Effector memory CD4-positive, alpha-beta T cell (primary cell): Measurements from ENCODE around the gene KAT8.

ENCODE experiments used
- DNase-seq, 3 donors: peaks; one replicate each; pipeline ENCODE4 v3.0.0-alpha.2; 2020
- H3K27ac ChIP-seq: 2 replicates; pipeline ENCODE4 v1.7.0; 2013; ENCODE audit warnings: mild to moderate bottlenecking, low read length, moderate library complexity; ENCODE audit not compliant: insufficient read depth, poor library complexity, severe bottlenecking
- H3K27me3 ChIP-seq: replicated peaks from 2 replicates; pipeline ENCODE4 v1.7.0; 2013; ENCODE audit warnings: mild to moderate bottlenecking, low read length; ENCODE audit not compliant: insufficient read depth, control insufficient read depth, poor library complexity, severe bottlenecking
- H3K36me3 ChIP-seq: 2 replicates; pipeline ENCODE4 v1.7.0; 2013; ENCODE audit warnings: mild to moderate bottlenecking, low read length, moderate library complexity; ENCODE audit not compliant: control insufficient read depth, insufficient read depth
- H3K4me1 ChIP-seq: 2 replicates; pipeline ENCODE4 v1.7.0; 2013; ENCODE audit warnings: low read length, mild to moderate bottlenecking; ENCODE audit not compliant: control insufficient read depth, insufficient read depth, poor library complexity, severe bottlenecking
- H3K4me3 ChIP-seq: 2 replicates; pipeline ENCODE4 v1.7.0; 2013; ENCODE audit warnings: low read length, low read depth, mild to moderate bottlenecking; ENCODE audit not compliant: insufficient read depth, poor library complexity, severe bottlenecking
- H3K9me3 ChIP-seq: 2 replicates; pipeline ENCODE4 v1.7.0; 2013; ENCODE audit warnings: mild to moderate bottlenecking, low read length, moderate library complexity; ENCODE audit not compliant: control insufficient read depth

Gene KAT8

DNA sequence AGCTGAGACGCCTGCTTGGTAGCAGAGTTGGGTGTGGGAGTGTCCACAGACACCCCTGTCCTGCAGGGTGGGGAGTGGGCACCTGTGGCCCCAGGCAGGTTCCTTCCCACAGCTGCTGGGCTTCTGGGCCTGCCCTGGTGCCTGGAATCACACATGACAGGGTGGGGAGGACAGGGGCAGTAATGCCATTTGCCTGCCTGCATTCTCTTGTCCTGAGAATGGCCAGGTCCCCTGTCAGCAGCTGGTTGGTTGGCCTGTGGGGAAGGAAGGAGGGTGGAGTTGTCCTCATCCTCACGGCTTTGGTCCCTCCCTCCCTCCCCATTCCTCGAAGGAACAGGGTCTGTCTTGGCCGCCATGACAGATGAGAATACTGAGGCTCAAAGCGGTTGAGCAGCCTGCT is 33.9 kb upstream of the KAT8 start:
- Histone ChIP-seq H3K27me3 (no peaks in the 10 kb centered on the region), H3K4me1 (no peaks in the 10 kb centered on the region), H3K36me3 (peaks cover 38% of the 10 kb centered on the region), H3K9me3 (no peaks in the 10 kb centered on the region), H3K27ac (no peak overlapping the region), H3K4me3 (no peak overlapping the region)
- no peak for DNase-seq

GRCh38 chr16:31083981-31084380 is 33.5 kb upstream of the KAT8 start:
- Histone ChIP-seq H3K4me1 (no peaks in the 10 kb centered on the region), H3K27ac (no peak overlapping the region), H3K36me3 (peaks cover 34% of the 10 kb centered on the region)

GRCh38 chr16:31084584-31085302 is 32.7 kb upstream of the KAT8 start:
- Histone ChIP-seq H3K4me1 (no peaks in the 10 kb centered on the region), H3K27ac (no peak overlapping the region), H3K4me3 (no peak overlapping the region), H3K36me3 (peaks cover 28% of the 10 kb centered on the region), H3K9me3 (no peaks in the 10 kb centered on the region), H3K27me3 (no peaks in the 10 kb centered on the region)
- no peak for DNase-seq

More at GRCh38 chr16:31083981-31084380, 33.5 kb upstream of the KAT8 start:
- Histone ChIP-seq H3K9me3 (no peaks in the 10 kb centered on the region), H3K4me3 (no peak overlapping the region), H3K27me3 (no peaks in the 10 kb centered on the region)
- DNase-seq: no peak

GRCh38 chr16:31085411-31085810 is 32.1 kb upstream of the KAT8 start:
- Histone ChIP-seq H3K27me3 (no peaks in the 10 kb centered on the region), H3K27ac (no peak overlapping the region), H3K4me3 (no peak overlapping the region), H3K9me3 (no peaks in the 10 kb centered on the region), H3K36me3 (peaks cover 28% of the 10 kb centered on the region), H3K4me1 (no peaks in the 10 kb centered on the region)
- DNase-seq: no peak

DNA sequence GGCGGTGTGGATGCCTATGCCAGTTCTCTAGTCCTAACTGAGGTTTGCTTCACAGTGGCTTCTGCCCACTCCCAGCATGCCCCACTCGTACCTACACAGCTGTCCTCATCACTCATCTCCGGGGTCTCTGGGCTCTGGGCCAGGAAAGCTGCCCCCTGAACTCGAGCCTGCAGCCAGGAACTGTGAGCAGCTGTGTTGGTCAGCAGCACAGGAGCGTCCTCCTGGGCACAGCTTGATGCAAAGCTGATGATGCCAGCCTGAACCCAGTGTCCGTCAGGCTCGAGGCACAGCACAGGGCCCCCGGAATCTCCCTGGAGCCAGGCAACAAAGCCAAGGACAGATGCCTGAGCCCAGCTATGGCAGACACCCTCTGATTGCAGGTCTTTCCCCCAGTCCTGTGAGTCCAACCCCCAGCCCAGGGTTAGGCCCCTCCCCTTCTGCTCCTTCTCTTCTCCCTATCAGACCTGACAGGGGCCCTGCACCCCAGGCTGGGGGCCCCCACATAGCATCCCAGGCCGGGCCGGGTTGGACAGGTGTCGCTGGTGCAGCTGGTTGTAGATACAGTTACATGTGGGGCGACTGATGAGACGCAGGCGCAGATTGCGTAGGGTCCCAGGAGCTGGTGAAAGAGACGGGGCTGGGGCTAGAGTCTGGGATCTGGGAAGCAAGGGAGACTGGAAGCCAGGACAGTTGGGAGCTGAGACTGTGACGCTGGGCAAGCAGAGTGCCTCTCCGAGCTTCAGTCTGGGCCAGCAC is 31.4 kb upstream of the KAT8 start:
- H3K27ac ChIP-seq: no peak overlapping the region
- H3K9me3 ChIP-seq: no peaks in the 10 kb centered on the region
- no peaks in the 10 kb centered on the region for H3K27me3 ChIP-seq
- no peak for DNase-seq
- peaks cover 28% of the 10 kb centered on the region for H3K36me3 ChIP-seq
- no peak overlapping the region for H3K4me3 ChIP-seq
- H3K4me1 ChIP-seq: no peaks in the 10 kb centered on the region

DNA sequence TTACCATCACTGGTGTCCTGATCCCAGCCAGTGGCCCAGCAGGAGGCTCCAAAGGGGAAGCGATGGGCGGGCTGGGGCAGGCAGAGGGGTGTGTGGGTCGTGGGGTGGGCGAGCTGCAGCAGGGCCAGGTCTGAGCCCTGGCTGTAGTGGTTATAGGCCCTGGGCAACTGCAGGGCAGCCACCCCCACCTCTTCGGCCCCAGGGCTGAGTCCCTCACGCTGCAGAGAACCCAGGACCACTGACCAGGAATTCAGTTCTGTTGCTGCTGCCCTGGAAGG is 30.9 kb upstream of the KAT8 start:
- no peaks in the 10 kb centered on the region for H3K27me3 ChIP-seq
- DNase-seq: no peak
- H3K4me3 ChIP-seq: no peak overlapping the region
- H3K36me3 ChIP-seq: peaks cover 29% of the 10 kb centered on the region
- H3K27ac ChIP-seq: no peak overlapping the region
- no peaks in the 10 kb centered on the region for H3K4me1 ChIP-seq
- H3K9me3 ChIP-seq: no peaks in the 10 kb centered on the region

- Histone ChIP-seq H3K27me3 (no peaks in the 10 kb centered on the region), H3K4me1 (no peaks in the 10 kb centered on the region), H3K27ac (no peak overlapping the region), H3K4me3 (no peak overlapping the region), H3K36me3 (peaks cover 25% of the 10 kb centered on the region), H3K9me3 (no peaks in the 10 kb centered on the region)
- no peak for DNase-seq
Measured at GRCh38 chr16:31087481-31087880, 30.0 kb upstream of the KAT8 start.

GRCh38 chr16:31087971-31088370 is 29.5 kb upstream of the KAT8 start:
- Histone ChIP-seq H3K27me3 (no peaks in the 10 kb centered on the region), H3K27ac (no peak overlapping the region), H3K4me3 (no peak overlapping the region), H3K36me3 (peaks cover 26% of the 10 kb centered on the region), H3K4me1 (no peaks in the 10 kb centered on the region), H3K9me3 (no peaks in the 10 kb centered on the region)
- DNase-seq: no peak

DNA sequence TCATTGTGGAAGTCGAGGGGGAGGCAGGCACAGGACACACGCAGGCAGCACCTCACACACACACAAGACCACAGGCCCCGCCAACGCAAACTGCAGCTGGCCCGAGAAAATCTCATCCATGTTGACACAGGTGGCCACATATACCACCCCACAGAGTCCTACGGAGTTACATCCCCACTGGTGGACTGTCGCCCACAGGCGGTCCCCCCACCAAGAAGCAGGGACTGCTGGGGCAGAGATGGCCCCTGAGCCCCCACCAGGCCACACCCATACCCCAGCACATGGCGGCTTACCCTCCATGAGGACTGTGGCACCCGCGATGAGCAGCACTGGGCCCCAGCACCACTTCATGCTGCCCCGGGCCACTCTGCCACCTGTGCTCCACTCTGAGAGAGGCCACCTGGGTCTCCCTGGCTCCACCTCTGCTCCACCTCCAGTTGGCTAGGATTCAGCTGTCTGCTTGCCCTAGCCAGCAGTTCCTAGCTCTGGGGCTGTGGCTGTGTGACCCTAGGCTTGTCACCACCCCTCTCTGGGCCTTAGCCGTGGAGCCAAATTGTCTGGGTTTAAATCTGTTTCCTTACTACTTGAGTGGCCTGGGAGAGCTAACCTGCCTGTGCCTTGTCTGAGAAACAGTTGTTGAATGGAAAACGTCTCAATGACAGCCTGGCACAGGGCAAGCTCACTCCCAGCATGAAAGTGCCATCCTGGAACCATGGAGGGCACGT is 28.8 kb upstream of the KAT8 start, which contains the start of gene PRSS53:
PRSS53 (minus strand) TSS at position 485 of the 725 bp plus-strand sequence; CDS start at position 351, 134 bp downstream.
- H3K4me1 ChIP-seq: peaks cover 4% of the 10 kb centered on the region

GRCh38 chr16:31089199-31089598 is 28.3 kb upstream of the KAT8 start:
- Histone ChIP-seq H3K9me3 (no peaks in the 10 kb centered on the region), H3K27me3 (no peaks in the 10 kb centered on the region), H3K27ac (no peak overlapping the region), H3K4me1 (peaks cover 8% of the 10 kb centered on the region), H3K36me3 (peaks cover 22% of the 10 kb centered on the region), H3K4me3 (no peak overlapping the region)
- DNase-seq: no peak

More for the DNA sequence above, 28.8 kb upstream of the KAT8 start, which contains the start of gene PRSS53:
- no peak within 1 kb of the TSS for H3K27ac ChIP-seq
- no peaks in the 10 kb centered on the region for H3K9me3 ChIP-seq
- peaks cover 26% of the 10 kb centered on the region for H3K36me3 ChIP-seq
- H3K27me3 ChIP-seq: no peaks in the 10 kb centered on the region
- DNase-seq: no peak
- no peak within 1 kb of the TSS for H3K4me3 ChIP-seq
